ENCODE results near the gene HNRNPA3.
"Not testable (repeated sequence)": the region's sequence is repeated elsewhere in the genome, so short reads cannot be mapped to it uniquely, and the experiment has no call there.

The HNRNPA3 gene

DNA sequence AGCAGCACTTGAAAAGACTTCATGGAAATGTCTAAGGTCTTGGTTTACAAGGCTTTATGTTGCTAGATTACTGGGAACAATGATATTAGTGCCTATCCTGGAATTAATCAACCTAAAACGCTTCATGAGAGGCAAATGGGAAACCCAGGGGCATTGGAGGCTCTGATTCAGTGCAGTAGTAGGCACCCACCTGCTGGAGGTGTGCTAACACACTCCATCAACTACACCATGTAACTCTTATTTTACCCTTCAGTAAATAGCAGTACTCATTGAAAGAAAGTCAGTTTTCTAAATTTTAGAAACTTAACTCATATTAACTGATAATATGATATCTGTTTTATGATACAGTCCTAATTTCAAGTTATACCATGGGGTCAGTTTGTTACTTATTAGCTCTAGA, 17.4 kb upstream of the HNRNPA3 start:
- no peaks in the 10 kb centered on the region for H3K4me1 Mint-ChIP-seq
- TF ChIP-seq, protein P1, sequence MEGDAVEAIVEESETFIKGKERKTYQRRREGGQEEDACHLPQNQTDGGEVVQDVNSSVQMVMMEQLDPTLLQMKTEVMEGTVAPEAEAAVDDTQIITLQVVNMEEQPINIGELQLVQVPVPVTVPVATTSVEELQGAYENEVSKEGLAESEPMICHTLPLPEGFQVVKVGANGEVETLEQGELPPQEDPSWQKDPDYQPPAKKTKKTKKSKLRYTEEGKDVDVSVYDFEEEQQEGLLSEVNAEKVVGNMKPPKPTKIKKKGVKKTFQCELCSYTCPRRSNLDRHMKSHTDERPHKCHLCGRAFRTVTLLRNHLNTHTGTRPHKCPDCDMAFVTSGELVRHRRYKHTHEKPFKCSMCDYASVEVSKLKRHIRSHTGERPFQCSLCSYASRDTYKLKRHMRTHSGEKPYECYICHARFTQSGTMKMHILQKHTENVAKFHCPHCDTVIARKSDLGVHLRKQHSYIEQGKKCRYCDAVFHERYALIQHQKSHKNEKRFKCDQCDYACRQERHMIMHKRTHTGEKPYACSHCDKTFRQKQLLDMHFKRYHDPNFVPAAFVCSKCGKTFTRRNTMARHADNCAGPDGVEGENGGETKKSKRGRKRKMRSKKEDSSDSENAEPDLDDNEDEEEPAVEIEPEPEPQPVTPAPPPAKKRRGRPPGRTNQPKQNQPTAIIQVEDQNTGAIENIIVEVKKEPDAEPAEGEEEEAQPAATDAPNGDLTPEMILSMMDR (IDR thresholded peaks at IDR 0.05; ENCODE audit: unreplicated experiment in 3 of 3), result no peak
- H3K4me3 Mint-ChIP-seq, result no peak overlapping the region
- H3K27me3 Mint-ChIP-seq (ENCODE audit: low read depth), result no peaks in the 10 kb centered on the region
- no peaks in the 10 kb centered on the region for H3K36me3 Mint-ChIP-seq (ENCODE audit: low read depth)
- H3K9me3 Mint-ChIP-seq, result no peaks in the 10 kb centered on the region
- no peak overlapping the region for H3K27ac Mint-ChIP-seq

DNA sequence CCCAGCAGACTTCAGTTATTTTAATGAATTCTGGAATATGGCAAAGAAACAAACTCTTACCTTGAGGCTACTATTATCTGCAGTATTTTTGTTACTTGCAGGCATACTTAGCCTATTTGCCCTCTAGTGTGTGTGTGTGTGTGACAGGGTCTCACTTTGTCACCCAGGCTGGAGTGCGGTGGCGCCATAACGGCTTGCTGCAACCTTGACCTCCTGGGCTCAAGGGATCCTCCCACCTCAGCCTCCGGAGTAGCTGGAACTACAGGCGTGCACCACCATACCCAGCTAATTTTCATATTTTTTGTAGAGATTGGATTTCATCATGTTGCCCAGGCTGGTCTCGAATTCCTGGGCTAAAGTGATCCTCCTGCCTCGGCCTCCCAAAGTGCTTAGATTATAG, 12.2 kb upstream of the HNRNPA3 start:
- H3K4me3 Mint-ChIP-seq; H3K9me3 Mint-ChIP-seq; H3K36me3 Mint-ChIP-seq (ENCODE audit: low read depth); H3K4me1 Mint-ChIP-seq; H3K27me3 Mint-ChIP-seq (ENCODE audit: low read depth); H3K27ac Mint-ChIP-seq: not testable (repeated sequence)

DNA sequence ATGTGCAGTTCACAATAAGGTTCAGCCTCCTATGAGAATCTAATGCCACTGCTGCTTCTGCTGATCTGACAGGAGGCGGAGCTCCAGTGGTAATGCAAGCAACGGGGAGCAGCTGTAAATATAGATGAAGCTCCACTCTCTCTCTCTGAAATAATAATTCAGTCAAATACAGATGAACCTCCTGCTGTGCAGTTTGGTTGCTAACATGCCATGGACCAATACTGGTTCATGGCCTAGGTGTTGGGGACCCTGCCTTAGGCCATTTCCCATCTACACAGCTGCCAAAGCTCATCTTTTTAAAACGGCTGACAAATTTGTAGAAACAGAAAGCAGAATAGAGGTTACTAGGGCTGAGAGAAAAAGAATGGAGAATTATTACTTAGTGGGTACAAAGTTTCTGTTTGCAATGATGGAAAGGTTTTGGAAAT, 10.7 kb upstream of the HNRNPA3 start:
- Mint-ChIP-seq H3K4me3 (no peak overlapping the region), H3K9me3 (no peaks in the 10 kb centered on the region), H3K27me3 (ENCODE audit: low read depth) (no peaks in the 10 kb centered on the region), H3K36me3 (ENCODE audit: low read depth) (no peaks in the 10 kb centered on the region), H3K4me1 (peaks cover 4% of the 10 kb centered on the region), H3K27ac (peak overlapping the region; percentile 13 to 47 (median 43))
- TF ChIP-seq, protein P1 (IDR thresholded peaks at IDR 0.05; ENCODE audit: unreplicated experiment in 3 of 3), result no peak

DNA sequence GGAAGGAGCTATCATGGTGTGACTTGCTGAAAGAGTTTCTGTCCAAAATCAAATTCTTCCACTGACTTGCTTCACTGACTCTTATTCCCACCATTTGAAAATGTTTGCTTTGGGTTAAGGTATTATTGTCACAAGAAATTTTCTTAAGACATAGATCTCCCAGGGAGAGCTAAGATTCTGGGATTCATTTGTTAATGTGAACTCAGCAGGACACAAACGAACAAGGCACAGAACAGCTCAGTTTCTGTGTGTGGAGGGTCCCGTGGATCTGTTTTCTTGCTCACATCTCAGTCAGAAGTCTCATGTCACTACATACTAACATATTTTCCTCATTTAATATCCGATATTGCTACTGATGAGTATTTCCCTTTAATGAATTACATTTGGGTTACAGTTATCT, 8.2 kb upstream of the HNRNPA3 start:
- Mint-ChIP-seq H3K27ac (peak overlapping the region in 2 of 3 experiments; percentile 12 to 17), H3K27me3 (ENCODE audit: low read depth) (no peaks in the 10 kb centered on the region), H3K36me3 (ENCODE audit: low read depth) (no peaks in the 10 kb centered on the region), H3K9me3 (no peaks in the 10 kb centered on the region), H3K4me1 (peaks cover 4% of the 10 kb centered on the region), H3K4me3 (no peak overlapping the region)
- TF ChIP-seq, protein P1 (IDR thresholded peaks at IDR 0.05; ENCODE audit: unreplicated experiment in 3 of 3), result no peak

DNA sequence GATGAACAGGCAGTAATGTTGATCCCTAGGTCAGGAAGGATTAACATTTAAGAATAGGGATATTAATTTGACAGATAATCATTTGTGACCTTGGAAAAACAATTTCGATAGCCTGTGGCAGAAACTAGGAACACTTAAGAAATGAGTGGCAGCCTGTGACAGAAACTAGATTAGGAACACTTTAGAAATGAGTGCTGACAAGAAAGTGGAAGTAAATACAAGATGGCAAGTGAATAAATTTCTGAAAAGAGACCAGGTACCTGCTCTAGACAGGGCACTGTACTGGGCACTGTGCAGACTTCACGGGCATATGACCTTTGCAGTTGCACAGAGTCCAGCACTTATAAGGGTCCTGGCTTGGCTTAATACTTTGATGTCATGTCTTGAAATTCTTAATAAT, 5.5 kb upstream of the HNRNPA3 start:
- no peak overlapping the region for H3K27ac Mint-ChIP-seq
- no peaks in the 10 kb centered on the region for H3K27me3 Mint-ChIP-seq (ENCODE audit: low read depth)
- TF ChIP-seq, protein P1 (IDR thresholded peaks at IDR 0.05; ENCODE audit: unreplicated experiment in 3 of 3), result no peak
- H3K4me3 Mint-ChIP-seq, result no peak overlapping the region
- no peaks in the 10 kb centered on the region for H3K9me3 Mint-ChIP-seq
- H3K4me1 Mint-ChIP-seq, result peaks cover 12% of the 10 kb centered on the region
- H3K36me3 Mint-ChIP-seq (ENCODE audit: low read depth), result no peaks in the 10 kb centered on the region

DNA sequence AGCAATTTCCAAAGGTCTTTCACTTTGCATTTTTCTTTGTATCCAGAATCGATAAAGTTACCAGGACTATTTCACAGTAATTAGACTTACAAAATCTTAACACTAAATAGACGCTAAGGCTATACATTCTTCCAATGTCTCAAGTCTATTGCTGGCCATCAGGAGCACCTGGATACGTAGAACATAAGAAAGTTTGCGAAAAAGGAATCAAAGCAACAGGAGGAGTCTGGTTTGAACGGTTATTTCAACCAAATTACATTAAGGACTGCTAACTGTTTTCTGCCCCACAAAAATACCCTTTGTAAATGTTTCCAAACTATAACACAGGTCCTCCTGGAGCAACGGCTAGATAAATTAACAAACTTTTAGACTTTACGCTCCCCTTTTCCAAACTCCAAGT, 1.4 kb upstream of the HNRNPA3 start:
- Mint-ChIP-seq H3K36me3 (ENCODE audit: low read depth) (peaks cover 18% of the 10 kb centered on the region), H3K4me1 (peaks cover 23% of the 10 kb centered on the region), H3K4me3 (peak overlapping the region; percentile 91 to 95 (median 93)), H3K27ac (peak overlapping the region; percentile 100), H3K27me3 (ENCODE audit: low read depth) (no peaks in the 10 kb centered on the region), H3K9me3 (no peaks in the 10 kb centered on the region)
- TF ChIP-seq, protein P1 (IDR thresholded peaks at IDR 0.05; ENCODE audit: unreplicated experiment in 3 of 3), result no peak
